Hepatocyte (in vitro differentiated cells): ENCODE measurements around the gene NANOS3. TPM values are rescaled to one million over a fixed set of nuclear protein-coding genes. Genes with fewer than 3 reads are reported as not detected.

ENCODE experiments used
- DNase-seq: peaks from one replicate; pipeline ENCODE4 v3.0.0-alpha.2; 2016; ENCODE audit warnings: low spot score
- H2AFZ ChIP-seq: fragments of 200-600 bp; sonication (generic); 2 replicates; pipeline ENCODE4 v1.6.0; 2016; ENCODE audit warnings: antibody characterized with exemption, mild to moderate bottlenecking
- H3K27ac ChIP-seq: fragments of 200-600 bp; sonication (generic); 2 replicates; pipeline ENCODE4 v1.5.1; 2016; ENCODE audit warnings: mild to moderate bottlenecking
- H3K27me3 ChIP-seq: fragments of 200-600 bp; sonication (generic); 2 replicates; pipeline ENCODE4 v1.6.1; 2016
- H3K36me3 ChIP-seq: fragments of 200-600 bp; sonication (generic); replicated peaks from 2 replicates; pipeline ENCODE4 v1.5.1; 2016; ENCODE audit warnings: low read depth; ENCODE audit not compliant: insufficient read depth
- H3K4me1 ChIP-seq: fragments of 200-600 bp; sonication (generic); 2 replicates; pipeline ENCODE4 v1.5.1; 2016; ENCODE audit warnings: mild to moderate bottlenecking, moderate library complexity; ENCODE audit not compliant: insufficient read depth
- H3K4me2 ChIP-seq: fragments of 200-600 bp; sonication (generic); 2 replicates; pipeline ENCODE4 v1.6.0; 2016
- H3K4me3 ChIP-seq: fragments of 200-600 bp; sonication (generic); 2 replicates; pipeline ENCODE4 v1.5.1; 2016; ENCODE audit warnings: mild to moderate bottlenecking
- H3K79me2 ChIP-seq: fragments of 200-600 bp; sonication (generic); 2 replicates; pipeline ENCODE4 v1.6.0; 2017; ENCODE audit warnings: mild to moderate bottlenecking
- H3K9me2 ChIP-seq: fragments of 200-600 bp; sonication (generic); replicated peaks from 2 replicates; pipeline ENCODE4 v1.6.0; 2017; ENCODE audit warnings: mild to moderate bottlenecking; ENCODE audit not compliant: insufficient read depth
- H3K9me3 ChIP-seq: fragments of 200-600 bp; sonication (generic); 2 replicates; pipeline ENCODE4 v1.5.1; 2016; ENCODE audit warnings: low read depth, mild to moderate bottlenecking
- H4K20me1 ChIP-seq: fragments of 200-600 bp; sonication (generic); 2 replicates; pipeline ENCODE4 v1.6.0; 2016; ENCODE audit warnings: mild to moderate bottlenecking; ENCODE audit not compliant: insufficient read depth, poor library complexity, severe bottlenecking
- CTCF ChIP-seq: fragments of 200-600 bp; sonication (generic); IDR thresholded peaks from 2 replicates; pipeline ENCODE4 v1.5.1; 2016; ENCODE audit warnings: antibody characterized with exemption, mild to moderate bottlenecking; ENCODE audit not compliant: poor library complexity
- EZH2 ChIP-seq: fragments of 200-600 bp; sonication (generic); IDR thresholded peaks from 2 replicates; pipeline ENCODE4 v1.6.1; 2016; ENCODE audit warnings: antibody characterized with exemption, mild to moderate bottlenecking, borderline replicate concordance
- EZH2phosphoT487 ChIP-seq: fragments of 200-600 bp; sonication (generic); IDR thresholded peaks from one replicate; pipeline ENCODE4 v1.6.1; 2018; ENCODE audit warnings: antibody characterized with exemption, mild to moderate bottlenecking, low read depth, moderate library complexity; ENCODE audit not compliant: unreplicated experiment, severe bottlenecking
- WGBS: methylation state at CpG from one replicate; pipeline ENCODE4 v1.1.6; 2016; ENCODE audit warnings: low lambda C conversion rate; ENCODE audit errors: missing lambda C conversion rate; 5-methylcytosine and 5-hydroxymethylcytosine counted together
- polyA plus RNA-seq: library from polyadenylated mRNA; unstranded; fragments of >200 nt; fragmentation: Nextera tagmentation; extraction: Ambion mirVana; gene quantifications from 2 replicates; pipeline ENCODE4 v1.2.1, GENCODE V29; 2016
- total RNA-seq: library from RNA; depleted of rRNA; stranded (reverse); fragments of >200 nt; gene quantifications from 2 replicates; pipeline ENCODE4 v1.2.3, GENCODE V29; 2014

NANOS3 gene
- total and polyA plus RNA-seq, 2 experiments from 2014 or later, result 0.60 to 2.1 TPM

GRCh38 chr19:13844130-13844631, 32.8 kb upstream of the NANOS3 start:
- no peaks in the 10 kb centered on the region for H3K36me3 ChIP-seq
- DNase-seq, result peak; percentile 73
- H3K27me3 ChIP-seq, result no peaks in the 10 kb centered on the region
- H3K27ac ChIP-seq, result peak overlapping the region; percentile 98
- H3K9me3 ChIP-seq, result no peaks in the 10 kb centered on the region
- no peaks in the 10 kb centered on the region for H3K9me2 ChIP-seq
- H2AFZ ChIP-seq, result no peak overlapping the region
- H4K20me1 ChIP-seq, result peaks cover 33% of the 10 kb centered on the region
- H3K79me2 ChIP-seq, result peaks cover 38% of the 10 kb centered on the region
- 70% methylated on average over 5 of the region's 7 CpGs for WGBS
- no peak overlapping the region for H3K4me3 ChIP-seq
- H3K4me2 ChIP-seq, result peak overlapping the region; percentile 91
- TF ChIP-seq EZH2phosphoT487, result no peak
- no peak for TF ChIP-seq CTCF
- TF ChIP-seq EZH2, result no peak
- peaks cover 64% of the 10 kb centered on the region for H3K4me1 ChIP-seq

GRCh38 chr19:13846557-13847406, 30.2 kb upstream of the NANOS3 start:
- Histone ChIP-seq H3K9me2 (no peaks in the 10 kb centered on the region), H3K27me3 (no peaks in the 10 kb centered on the region), H3K4me2 (peak overlapping the region; percentile 81), H2AFZ (no peak overlapping the region), H3K27ac (peak overlapping the region; percentile 99), H3K79me2 (peaks cover 12% of the 10 kb centered on the region), H3K4me3 (no peak overlapping the region), H3K36me3 (no peaks in the 10 kb centered on the region), H3K9me3 (no peaks in the 10 kb centered on the region), H4K20me1 (peaks cover 7% of the 10 kb centered on the region), H3K4me1 (peaks cover 58% of the 10 kb centered on the region)
- peak; percentile 96 for DNase-seq
- WGBS, result 1% methylated on average over 22 of the region's 23 CpGs
- TF ChIP-seq EZH2phosphoT487 (no peak), EZH2 (no peak), CTCF (no peak)

- Histone ChIP-seq H3K79me2 (peaks cover 4% of the 10 kb centered on the region), H4K20me1 (no peaks in the 10 kb centered on the region), H3K36me3 (no peaks in the 10 kb centered on the region), H3K4me3 (peak overlapping the region; percentile 9), H3K27ac (peak overlapping the region; percentile 99), H2AFZ (no peak overlapping the region), H3K4me2 (peak overlapping the region; percentile 81), H3K9me2 (no peaks in the 10 kb centered on the region), H3K27me3 (no peaks in the 10 kb centered on the region), H3K4me1 (peaks cover 65% of the 10 kb centered on the region), H3K9me3 (no peaks in the 10 kb centered on the region)
- 0% methylated on average over 7 of the region's 47 CpGs for WGBS
- DNase-seq, result peak; percentile 98
- TF ChIP-seq EZH2phosphoT487 (no peak), EZH2 (no peak), CTCF (no peak)
Measured at GRCh38 chr19:13847407-13848339, 29.3 kb upstream of the NANOS3 start.
